ENCODE measurements around the gene ARHGAP26. TPM values are rescaled to one million over a fixed set of nuclear protein-coding genes. Genes with fewer than 3 reads are reported as not detected.

ARHGAP26 gene
- total and polyA plus RNA-seq, 2 donors (not counting 1 experiment from before 2014, with no cell fraction given), result 4.1 to 6.8 TPM

DNA sequence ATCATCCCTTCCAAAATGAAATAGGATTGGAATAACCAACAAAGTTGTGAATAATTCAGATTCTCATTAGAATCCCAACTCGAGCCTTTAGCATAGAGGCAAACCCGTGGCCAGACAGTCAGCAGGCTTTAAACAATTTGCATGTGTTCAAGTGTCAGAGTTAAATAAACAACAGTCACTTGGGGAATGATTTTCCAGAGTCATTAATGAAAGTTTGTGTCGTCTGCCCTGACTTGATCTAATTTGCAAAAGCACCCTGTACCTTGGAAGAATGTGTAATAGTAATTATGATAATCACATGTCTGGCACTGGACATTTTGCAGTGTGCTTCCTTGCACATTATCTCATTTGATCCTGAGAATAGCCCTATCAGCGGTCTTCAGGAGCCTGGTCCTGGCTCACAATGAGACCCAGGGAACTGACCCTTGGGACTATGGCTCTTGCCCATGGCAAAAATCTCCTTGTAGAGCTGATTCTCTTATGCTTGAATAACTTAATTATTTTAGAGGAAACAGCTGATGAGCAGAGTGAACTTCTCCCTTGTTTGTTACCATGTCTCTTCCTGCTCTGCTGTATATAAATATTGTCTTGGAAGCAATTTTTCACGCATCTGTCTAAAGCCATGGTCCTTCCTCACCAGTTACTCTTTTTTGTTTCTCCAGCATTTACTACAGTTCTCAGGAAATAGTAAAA lies 360.6 kb downstream of the ARHGAP26 start:
- Histone ChIP-seq H3K4me3 (replicated peaks in 1 of 4; ENCODE audit: control extremely low read depth in 1 of 4, insufficient read depth in 1 of 4, low read depth in 3 of 4, low read length in 4 of 4) (no peak overlapping the region), H3K9me3 (ENCODE audit: control insufficient read depth, insufficient read depth, low read depth, low read length) (no peaks in the 10 kb centered on the region), H2AFZ (ENCODE audit: low read length) (no peak overlapping the region), H4K20me1 (ENCODE audit: control insufficient read depth, extremely low read depth, insufficient read depth, low read length) (no peaks in the 10 kb centered on the region), H3K79me2 (ENCODE audit: control insufficient read depth, insufficient read depth, low read length) (no peaks in the 10 kb centered on the region), H3K9ac (ENCODE audit: insufficient read depth, low read length) (no peak overlapping the region), H3K4me2 (ENCODE audit: extremely low read depth, insufficient read depth, low read length) (no peak overlapping the region), H3K36me3 (ENCODE audit: control insufficient read depth, insufficient read depth, low read length) (no peaks in the 10 kb centered on the region), H3K4me1 (ENCODE audit: control insufficient read depth, extremely low read depth, insufficient read depth, low read length) (no peaks in the 10 kb centered on the region), H3K27ac (ENCODE audit: insufficient read depth, low read length) (no peak overlapping the region), H3K27me3 (ENCODE audit: control insufficient read depth, insufficient read depth, low read length) (no peaks in the 10 kb centered on the region)
- no peak for TF ChIP-seq EZH2 (IDR thresholded peaks at IDR 0.05; ENCODE audit: low read length, missing control alignments)
- TF ChIP-seq, protein P1, sequence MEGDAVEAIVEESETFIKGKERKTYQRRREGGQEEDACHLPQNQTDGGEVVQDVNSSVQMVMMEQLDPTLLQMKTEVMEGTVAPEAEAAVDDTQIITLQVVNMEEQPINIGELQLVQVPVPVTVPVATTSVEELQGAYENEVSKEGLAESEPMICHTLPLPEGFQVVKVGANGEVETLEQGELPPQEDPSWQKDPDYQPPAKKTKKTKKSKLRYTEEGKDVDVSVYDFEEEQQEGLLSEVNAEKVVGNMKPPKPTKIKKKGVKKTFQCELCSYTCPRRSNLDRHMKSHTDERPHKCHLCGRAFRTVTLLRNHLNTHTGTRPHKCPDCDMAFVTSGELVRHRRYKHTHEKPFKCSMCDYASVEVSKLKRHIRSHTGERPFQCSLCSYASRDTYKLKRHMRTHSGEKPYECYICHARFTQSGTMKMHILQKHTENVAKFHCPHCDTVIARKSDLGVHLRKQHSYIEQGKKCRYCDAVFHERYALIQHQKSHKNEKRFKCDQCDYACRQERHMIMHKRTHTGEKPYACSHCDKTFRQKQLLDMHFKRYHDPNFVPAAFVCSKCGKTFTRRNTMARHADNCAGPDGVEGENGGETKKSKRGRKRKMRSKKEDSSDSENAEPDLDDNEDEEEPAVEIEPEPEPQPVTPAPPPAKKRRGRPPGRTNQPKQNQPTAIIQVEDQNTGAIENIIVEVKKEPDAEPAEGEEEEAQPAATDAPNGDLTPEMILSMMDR (conservative IDR thresholded peaks at IDR 0.05 in 1 of 2, IDR thresholded peaks at IDR 0.05 in 1 of 2; ENCODE audit: low read depth in 1 of 2, low read length in 2 of 2), result no peak
- no peak for DNase-seq (ENCODE audit: low read depth in 2 of 2)

DNA sequence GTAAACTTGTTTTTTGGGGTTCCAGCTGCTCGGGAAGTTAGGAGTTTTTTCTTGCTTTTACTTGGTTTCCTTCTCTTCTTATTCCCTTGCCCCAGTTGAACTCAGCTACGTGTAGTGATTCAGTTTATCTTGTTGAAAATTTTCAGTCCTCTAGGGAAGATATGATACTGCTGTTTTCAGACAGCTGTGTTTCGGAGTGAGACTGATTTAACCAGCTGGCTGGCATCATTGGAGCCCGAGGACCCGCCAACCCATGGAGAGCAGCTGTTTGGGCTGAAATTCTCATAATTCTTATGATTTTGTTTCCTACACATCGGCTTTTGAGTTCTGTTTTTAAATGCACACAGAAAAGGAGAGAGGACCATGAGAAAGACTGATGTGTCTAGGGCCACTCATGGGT lies 361.8 kb downstream of the ARHGAP26 start:
- Histone ChIP-seq H4K20me1 (ENCODE audit: control insufficient read depth, extremely low read depth, insufficient read depth, low read length) (no peaks in the 10 kb centered on the region), H3K4me1 (ENCODE audit: control insufficient read depth, extremely low read depth, insufficient read depth, low read length) (no peaks in the 10 kb centered on the region), H3K9ac (ENCODE audit: insufficient read depth, low read length) (no peak overlapping the region), H3K79me2 (ENCODE audit: control insufficient read depth, insufficient read depth, low read length) (no peaks in the 10 kb centered on the region), H3K36me3 (ENCODE audit: control insufficient read depth, insufficient read depth, low read length) (no peaks in the 10 kb centered on the region), H3K27me3 (ENCODE audit: control insufficient read depth, insufficient read depth, low read length) (no peaks in the 10 kb centered on the region), H3K9me3 (ENCODE audit: control insufficient read depth, insufficient read depth, low read depth, low read length) (no peaks in the 10 kb centered on the region), H3K4me3 (replicated peaks in 1 of 4; ENCODE audit: control extremely low read depth in 1 of 4, insufficient read depth in 1 of 4, low read depth in 3 of 4, low read length in 4 of 4) (no peak overlapping the region), H2AFZ (ENCODE audit: low read length) (no peak overlapping the region), H3K27ac (ENCODE audit: insufficient read depth, low read length) (no peak overlapping the region), H3K4me2 (ENCODE audit: extremely low read depth, insufficient read depth, low read length) (no peak overlapping the region)
- no peak for TF ChIP-seq EZH2 (IDR thresholded peaks at IDR 0.05; ENCODE audit: low read length, missing control alignments)
- TF ChIP-seq, protein P1 (conservative IDR thresholded peaks at IDR 0.05 in 1 of 2, IDR thresholded peaks at IDR 0.05 in 1 of 2; ENCODE audit: low read depth in 1 of 2, low read length in 2 of 2), result no peak
- peak in 1 of 2 donors; percentile 62 for DNase-seq (ENCODE audit: low read depth in 2 of 2)

DNA sequence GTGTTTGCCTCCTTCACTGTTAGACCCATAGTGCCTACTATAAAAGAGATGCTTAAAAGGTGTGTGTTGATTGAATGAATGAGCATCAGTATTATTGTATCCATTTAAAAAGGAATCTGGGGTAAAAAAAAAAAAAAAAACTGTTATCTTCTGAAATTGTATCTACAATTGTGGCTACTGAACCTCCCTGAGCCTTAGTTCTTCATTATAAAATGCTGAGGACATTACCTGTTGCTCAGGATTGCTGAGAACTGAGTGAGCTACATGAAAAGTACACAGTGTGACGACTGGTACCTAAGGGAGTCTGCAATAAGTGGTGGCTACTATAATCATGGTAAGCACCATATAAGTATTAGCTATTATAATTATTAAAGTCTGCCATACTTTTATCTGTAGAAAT lies 362.6 kb downstream of the ARHGAP26 start:
- H2AFZ ChIP-seq (ENCODE audit: low read length), result no peak overlapping the region
- no peaks in the 10 kb centered on the region for H3K79me2 ChIP-seq (ENCODE audit: control insufficient read depth, insufficient read depth, low read length)
- no peak for DNase-seq (ENCODE audit: low read depth in 2 of 2)
- no peaks in the 10 kb centered on the region for H3K4me1 ChIP-seq (ENCODE audit: control insufficient read depth, extremely low read depth, insufficient read depth, low read length)
- no peaks in the 10 kb centered on the region for H3K9me3 ChIP-seq (ENCODE audit: control insufficient read depth, insufficient read depth, low read depth, low read length)
- H3K36me3 ChIP-seq (ENCODE audit: control insufficient read depth, insufficient read depth, low read length), result no peaks in the 10 kb centered on the region
- H4K20me1 ChIP-seq (ENCODE audit: control insufficient read depth, extremely low read depth, insufficient read depth, low read length), result no peaks in the 10 kb centered on the region
- H3K27ac ChIP-seq (ENCODE audit: insufficient read depth, low read length), result no peak overlapping the region
- no peak overlapping the region for H3K4me2 ChIP-seq (ENCODE audit: extremely low read depth, insufficient read depth, low read length)
- no peaks in the 10 kb centered on the region for H3K27me3 ChIP-seq (ENCODE audit: control insufficient read depth, insufficient read depth, low read length)
- H3K4me3 ChIP-seq (replicated peaks in 1 of 4; ENCODE audit: control extremely low read depth in 1 of 4, insufficient read depth in 1 of 4, low read depth in 3 of 4, low read length in 4 of 4), result no peak overlapping the region
- TF ChIP-seq EZH2 (IDR thresholded peaks at IDR 0.05; ENCODE audit: low read length, missing control alignments), result no peak
- TF ChIP-seq, protein P1 (conservative IDR thresholded peaks at IDR 0.05 in 1 of 2, IDR thresholded peaks at IDR 0.05 in 1 of 2; ENCODE audit: low read depth in 1 of 2, low read length in 2 of 2), result no peak
- H3K9ac ChIP-seq (ENCODE audit: insufficient read depth, low read length), result no peak overlapping the region
